Upper lobe of left lung (tissue), 6 donors: ENCODE measurements around the gene OR9I1. TPM values are rescaled to one million over a fixed set of nuclear protein-coding genes. Genes with fewer than 3 reads are reported as not detected.

Experiments used
- ATAC-seq, 2 donors: fragments of 200-7000 bp; cut with Tn5 transposase; one replicate each; pipeline ENCODE4 v1.9.1; 2022; ENCODE audit warnings: mild to moderate bottlenecking in 2 of 2, moderate library complexity in 2 of 2; ENCODE audit not compliant: low FRiP score in 2 of 2
- DNase-seq, 2 donors: peaks; one replicate each; pipeline ENCODE4 v3.0.0-alpha.2; 2019 to 2020
- H3K27ac ChIP-seq, 4 donors: fragments of 200-600 bp; sonication (generic); one replicate each; pipeline ENCODE4 v1.5.1; 2016 to 2019
- H3K27me3 ChIP-seq, 4 donors: fragments of 200-600 bp; sonication (generic); one replicate each; pipeline ENCODE4 v1.5.1; 2017 to 2019
- H3K36me3 ChIP-seq, 4 donors: fragments of 200-600 bp; sonication (generic); one replicate each; pipeline ENCODE4 v1.5.1; 2016 to 2019
- H3K4me1 ChIP-seq, 4 donors: fragments of 200-600 bp; sonication (generic); one replicate each; pipeline ENCODE4 v1.5.1; 2018 to 2019
- H3K4me3 ChIP-seq, 4 donors: fragments of 200-600 bp; sonication (generic); one replicate each; pipeline ENCODE4 v1.5.1; 2017 to 2019; ENCODE audit warnings: mild to moderate bottlenecking in 2 of 4, moderate library complexity in 1 of 4
- H3K9me3 ChIP-seq, 4 donors: fragments of 200-600 bp; sonication (generic); one replicate each; pipeline ENCODE4 v1.5.1; 2018 to 2019
- EP300 ChIP-seq, 4 donors: sonication (generic); formaldehyde crosslinking; IDR thresholded peaks; one replicate each; pipeline ENCODE4 v1.5.1; 2017; ENCODE audit warnings: antibody characterized with exemption in 4 of 4, control low read depth in 2 of 4
- POLR2A ChIP-seq, 4 donors: fragments of 450-650 bp; IDR thresholded peaks; one replicate each; pipeline ENCODE4 v1.5.1; 2016 to 2017; ENCODE audit warnings: antibody characterized with exemption in 4 of 4, mild to moderate bottlenecking in 2 of 4
- POLR2AphosphoS5 ChIP-seq, 2 donors: sonication (generic); formaldehyde crosslinking; IDR thresholded peaks; one replicate each; pipeline ENCODE4 v1.5.1; 2017; ENCODE audit warnings: antibody characterized with exemption in 2 of 2
- WGBS, 2 donors: methylation state at CpG; one replicate each; pipeline ENCODE4 v1.1.5; 2017 to 2018; 5-methylcytosine and 5-hydroxymethylcytosine counted together
- total RNA-seq, 6 donors: library from RNA; depleted of rRNA in 4 of 6; stranded (reverse); fragments of >200 nt in 4 of 6; gene quantifications; one replicate each; pipeline versions ENCODE4 v1.1.0 to v1.2.1, GENCODE V29; 2016 to 2021
- TF ChIP-seq, protein P1 (sequence below), 6 experiments: fragments of 450-650 bp in 4 of 6; fragments of 200-600 bp in 2 of 6; sonication (generic) in 2 of 6; IDR thresholded peaks; one replicate each; pipeline ENCODE4 v1.5.1; 2016 to 2019; ENCODE audit warnings: antibody characterized with exemption in 6 of 6
- donor health status: DM: no; HTN: no; CAD: no; lungs with moderate emphysema.
- donor health status: DM: no; HTN: yes; CAD: no; lungs with severe emphysema.

OR9I1 gene, protein sequence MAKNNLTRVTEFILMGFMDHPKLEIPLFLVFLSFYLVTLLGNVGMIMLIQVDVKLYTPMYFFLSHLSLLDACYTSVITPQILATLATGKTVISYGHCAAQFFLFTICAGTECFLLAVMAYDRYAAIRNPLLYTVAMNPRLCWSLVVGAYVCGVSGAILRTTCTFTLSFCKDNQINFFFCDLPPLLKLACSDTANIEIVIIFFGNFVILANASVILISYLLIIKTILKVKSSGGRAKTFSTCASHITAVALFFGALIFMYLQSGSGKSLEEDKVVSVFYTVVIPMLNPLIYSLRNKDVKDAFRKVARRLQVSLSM
- not detected for total RNA-seq

DNA sequence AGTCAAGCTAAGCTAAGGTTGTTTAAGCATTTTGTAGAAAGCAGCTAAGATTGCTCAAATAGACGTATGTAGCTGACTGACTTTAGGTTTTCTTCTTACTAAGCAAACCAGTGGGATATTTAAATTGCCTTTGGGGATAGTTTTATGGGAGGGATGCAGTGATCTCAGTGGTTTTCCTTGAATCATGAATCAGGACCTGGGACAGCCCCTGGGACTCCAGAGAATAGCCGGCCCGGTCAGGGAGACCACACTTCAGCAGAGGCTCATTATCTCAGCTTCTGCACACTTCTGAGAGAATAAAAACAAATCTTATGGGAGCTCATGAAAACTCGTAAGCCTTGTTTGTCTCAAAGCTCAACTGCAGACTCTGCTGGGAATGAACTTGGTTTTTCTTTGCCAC, at the start of gene OR9I1:
Gene OR9I1, minus strand, starts transcription at position 62 of the 400 bp plus-strand sequence. CDS start 6,086 bp downstream, outside the sequence.
- WGBS, 2 donors = 53 to 55% methylated on average over 4 of the region's 4 CpGs
- DNase-seq = no peak
- Histone ChIP-seq H3K4me3 (no peak within 1 kb of the TSS), H3K27me3 (no peaks in the 10 kb centered on the region), H3K27ac (no peak within 1 kb of the TSS), H3K9me3 (no peaks in the 10 kb centered on the region), H3K36me3 (no peaks in the 10 kb centered on the region), H3K4me1 (no peaks in the 10 kb centered on the region)
- no peak for ATAC-seq
- TF ChIP-seq POLR2AphosphoS5 (IDR thresholded peaks at IDR 0.05) (no peak), POLR2A (IDR thresholded peaks at IDR 0.05) (no peak), EP300 (IDR thresholded peaks at IDR 0.05) (no peak)
- TF ChIP-seq, protein P1, sequence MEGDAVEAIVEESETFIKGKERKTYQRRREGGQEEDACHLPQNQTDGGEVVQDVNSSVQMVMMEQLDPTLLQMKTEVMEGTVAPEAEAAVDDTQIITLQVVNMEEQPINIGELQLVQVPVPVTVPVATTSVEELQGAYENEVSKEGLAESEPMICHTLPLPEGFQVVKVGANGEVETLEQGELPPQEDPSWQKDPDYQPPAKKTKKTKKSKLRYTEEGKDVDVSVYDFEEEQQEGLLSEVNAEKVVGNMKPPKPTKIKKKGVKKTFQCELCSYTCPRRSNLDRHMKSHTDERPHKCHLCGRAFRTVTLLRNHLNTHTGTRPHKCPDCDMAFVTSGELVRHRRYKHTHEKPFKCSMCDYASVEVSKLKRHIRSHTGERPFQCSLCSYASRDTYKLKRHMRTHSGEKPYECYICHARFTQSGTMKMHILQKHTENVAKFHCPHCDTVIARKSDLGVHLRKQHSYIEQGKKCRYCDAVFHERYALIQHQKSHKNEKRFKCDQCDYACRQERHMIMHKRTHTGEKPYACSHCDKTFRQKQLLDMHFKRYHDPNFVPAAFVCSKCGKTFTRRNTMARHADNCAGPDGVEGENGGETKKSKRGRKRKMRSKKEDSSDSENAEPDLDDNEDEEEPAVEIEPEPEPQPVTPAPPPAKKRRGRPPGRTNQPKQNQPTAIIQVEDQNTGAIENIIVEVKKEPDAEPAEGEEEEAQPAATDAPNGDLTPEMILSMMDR (IDR thresholded peaks at IDR 0.05) = no peak

DNA sequence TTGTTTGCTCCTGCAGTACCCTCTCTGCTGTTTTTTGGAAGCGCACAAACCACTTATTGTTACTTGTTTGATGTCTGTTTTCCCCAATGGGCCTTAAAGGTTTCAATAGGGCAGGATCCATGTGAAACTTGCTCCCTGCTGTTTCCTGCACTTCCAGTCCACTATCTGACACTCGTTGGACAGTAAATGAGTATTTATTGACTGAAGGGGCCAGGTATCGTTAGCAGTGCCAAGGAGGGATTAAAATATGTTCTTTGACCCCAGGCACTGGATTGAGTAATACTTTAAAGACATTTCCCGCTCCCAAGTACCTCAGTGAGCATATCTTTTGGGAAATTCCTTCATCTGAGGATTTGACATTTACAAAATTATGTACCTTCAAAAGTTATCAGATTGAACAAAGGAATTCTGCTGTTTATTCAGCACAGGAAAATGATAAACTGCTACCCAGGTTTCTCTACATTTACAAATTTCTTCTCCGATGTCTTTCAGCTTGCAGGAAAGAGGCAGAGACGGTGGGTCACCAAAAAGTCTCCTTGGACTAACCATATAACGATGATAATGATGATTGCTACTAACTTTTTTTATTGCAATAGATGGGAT, 40.3 kb upstream of the OR9I1 start:
- ATAC-seq = no peak
- H3K4me1 ChIP-seq = no peaks in the 10 kb centered on the region
- H3K9me3 ChIP-seq = no peaks in the 10 kb centered on the region
- H3K36me3 ChIP-seq = no peaks in the 10 kb centered on the region
- DNase-seq = no peak
- 70 to 74% methylated on average over 7 of the region's 7 CpGs for WGBS, 2 donors
- H3K27ac ChIP-seq = no peak overlapping the region
- TF ChIP-seq POLR2AphosphoS5 (IDR thresholded peaks at IDR 0.05) = no peak
- no peak for TF ChIP-seq POLR2A (IDR thresholded peaks at IDR 0.05)
- no peak for TF ChIP-seq EP300 (IDR thresholded peaks at IDR 0.05)
- TF ChIP-seq, protein P1 (IDR thresholded peaks at IDR 0.05) = no peak
- H3K4me3 ChIP-seq = no peak overlapping the region
- no peaks in the 10 kb centered on the region for H3K27me3 ChIP-seq

DNA sequence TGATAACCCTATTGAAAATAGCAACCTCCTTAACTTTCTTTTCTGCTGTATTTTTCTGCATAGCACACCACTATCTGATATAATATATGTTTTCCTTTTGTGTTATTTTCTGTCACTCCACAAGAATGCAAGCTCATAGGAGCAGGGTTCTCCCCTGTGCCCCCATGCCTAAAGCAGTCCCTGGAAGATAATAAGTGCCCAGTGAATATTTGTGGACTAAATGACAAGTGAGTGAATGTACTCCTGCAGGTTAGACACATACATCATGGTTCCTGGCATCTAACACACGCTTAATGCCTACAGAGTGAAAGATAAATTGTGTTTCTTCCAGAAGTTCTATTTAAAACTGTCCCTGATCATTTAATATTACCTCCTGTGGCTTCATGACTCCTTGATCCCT, 39.7 kb upstream of the OR9I1 start:
- no peak overlapping the region for H3K4me3 ChIP-seq
- no peak for TF ChIP-seq POLR2A (IDR thresholded peaks at IDR 0.05)
- TF ChIP-seq, protein P1 (IDR thresholded peaks at IDR 0.05) = no peak
- TF ChIP-seq POLR2AphosphoS5 (IDR thresholded peaks at IDR 0.05) = no peak
- no peak for TF ChIP-seq EP300 (IDR thresholded peaks at IDR 0.05)

DNA sequence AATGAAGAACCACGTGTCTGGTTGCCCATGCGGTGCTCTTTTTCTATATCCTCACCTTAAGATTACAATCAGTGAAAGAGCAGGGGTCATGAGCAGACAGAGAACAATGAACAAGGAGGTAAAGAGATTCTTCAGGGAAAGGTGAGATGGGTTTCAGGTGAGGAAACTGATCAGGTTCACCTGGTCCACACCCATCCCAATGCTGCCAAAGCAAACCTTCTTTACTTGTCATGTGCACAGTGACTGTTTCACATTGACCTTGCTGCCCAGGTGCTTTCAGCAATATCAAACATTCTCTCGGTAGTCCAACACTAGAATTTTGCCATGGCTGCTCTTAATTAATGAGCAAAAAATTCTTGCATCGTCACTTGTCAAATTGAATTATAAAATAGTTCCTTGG, 39.1 kb upstream of the OR9I1 start:
- Histone ChIP-seq H3K4me3 (no peak overlapping the region), H3K27me3 (no peaks in the 10 kb centered on the region), H3K36me3 (no peaks in the 10 kb centered on the region), H3K4me1 (no peaks in the 10 kb centered on the region), H3K9me3 (no peaks in the 10 kb centered on the region), H3K27ac (no peak overlapping the region)
- TF ChIP-seq, protein P1 (IDR thresholded peaks at IDR 0.05) = no peak
- TF ChIP-seq POLR2A (IDR thresholded peaks at IDR 0.05) = no peak
- TF ChIP-seq EP300 (IDR thresholded peaks at IDR 0.05) = no peak
- TF ChIP-seq POLR2AphosphoS5 (IDR thresholded peaks at IDR 0.05) = no peak
- ATAC-seq (no peak), DNase-seq (no peak)
- 78 to 81% methylated on average over 4 of the region's 4 CpGs for WGBS, 2 donors

More for the DNA sequence above, 39.7 kb upstream of the OR9I1 start:
- Histone ChIP-seq H3K9me3 (no peaks in the 10 kb centered on the region), H3K27me3 (no peaks in the 10 kb centered on the region), H3K27ac (no peak overlapping the region), H3K4me1 (no peaks in the 10 kb centered on the region), H3K36me3 (no peaks in the 10 kb centered on the region)
- WGBS, 2 donors = 72 to 75% methylated on average over 1 of the region's 1 CpG
- ATAC-seq (no peak), DNase-seq (no peak)
